Activated CD8-positive, alpha-beta T cell treated with anti-CD3 and anti-CD28 coated beads for 36 hours (primary cell): ENCODE data around the gene BICRAL. TPM values are rescaled to one million over a fixed set of nuclear protein-coding genes. Genes with fewer than 3 reads are reported as not detected.

ENCODE experiments used
- ATAC-seq: fragments of 200-7000 bp; cut with Tn5 transposase; one replicate; pipeline ENCODE4 v1.10.0; 2021; ENCODE audit warnings: mild to moderate bottlenecking, moderate library complexity
- CTCF ChIA-PET: fragments of 350-600 bp; sonication (Branson Sonifier 250); formaldehyde crosslinking; loops from one replicate; lab custom pipeline; 2021; ENCODE audit warnings: antibody characterized with exemption; lab: Charles Lee
- POLR2A ChIA-PET: fragments of 350-600 bp; sonication (Branson Sonifier 250); formaldehyde crosslinking; loops from one replicate; lab custom pipeline; 2021; ENCODE audit warnings: antibody characterized with exemption; lab: Charles Lee
- DNase-seq: peaks from one replicate; pipeline ENCODE4 v3.0.0-alpha.2; 2020
- H3K27ac Mint-ChIP-seq: one replicate; pipeline ENCODE4 v1.8.0; 2021; ENCODE audit warnings: mild to moderate bottlenecking, mixed read lengths
- H3K27me3 Mint-ChIP-seq: one replicate; pipeline ENCODE4 v1.8.0; 2021; ENCODE audit warnings: mixed read lengths
- H3K36me3 Mint-ChIP-seq: one replicate; pipeline ENCODE4 v1.8.0; 2021; ENCODE audit warnings: low read depth, mixed read lengths
- H3K4me1 Mint-ChIP-seq: one replicate; pipeline ENCODE4 v1.8.0; 2021; ENCODE audit warnings: low read depth, mixed read lengths
- H3K4me3 Mint-ChIP-seq: one replicate; pipeline ENCODE4 v1.8.0; 2021; ENCODE audit warnings: mild to moderate bottlenecking, moderate library complexity, mixed read lengths
- H3K9me3 Mint-ChIP-seq: one replicate; pipeline ENCODE4 v1.8.0; 2021; ENCODE audit warnings: mixed read lengths
- intact Hi-C: fragments of 100-400 bp; cut with micrococcal nuclease; formaldehyde crosslinking; loops from one replicate; pipeline ENCODE4 v1.10.0; 2022
- total RNA-seq, 2 experiments: library from RNA; stranded (reverse); gene quantifications; one replicate each; pipeline ENCODE4 v1.2.3, GENCODE V29; 2021
- TF ChIP-seq, protein P1 (sequence below): fragments of 200-600 bp; IDR thresholded peaks from one replicate; pipeline ENCODE4 v1.8.0; 2022; ENCODE audit warnings: antibody characterized with exemption, mild to moderate bottlenecking

BICRAL gene
- total RNA-seq, 2 experiments from 2014 or later, result 9.7 to 9.8 TPM

GRCh38 chr6:42778122-42778521 lies 3.7 kb upstream of the BICRAL start:
- intact Hi-C loops, result no loop called here
- ChIA-PET POLR2A (interaction anchor here (10.7 kb wide), 1 partner anchor 32 kb away, joined by 119 read pairs; the partner anchor contains the start of gene TBCC), CTCF (no interaction called here)
- Mint-ChIP-seq H3K27me3 (no peaks in the 10 kb centered on the region), H3K36me3 (peaks cover 3% of the 10 kb centered on the region), H3K27ac (peak overlapping the region; percentile 45), H3K4me3 (no peak overlapping the region), H3K9me3 (no peaks in the 10 kb centered on the region), H3K4me1 (peaks cover 57% of the 10 kb centered on the region)
- ATAC-seq (no peak), DNase-seq (no peak)
- TF ChIP-seq, protein P1, sequence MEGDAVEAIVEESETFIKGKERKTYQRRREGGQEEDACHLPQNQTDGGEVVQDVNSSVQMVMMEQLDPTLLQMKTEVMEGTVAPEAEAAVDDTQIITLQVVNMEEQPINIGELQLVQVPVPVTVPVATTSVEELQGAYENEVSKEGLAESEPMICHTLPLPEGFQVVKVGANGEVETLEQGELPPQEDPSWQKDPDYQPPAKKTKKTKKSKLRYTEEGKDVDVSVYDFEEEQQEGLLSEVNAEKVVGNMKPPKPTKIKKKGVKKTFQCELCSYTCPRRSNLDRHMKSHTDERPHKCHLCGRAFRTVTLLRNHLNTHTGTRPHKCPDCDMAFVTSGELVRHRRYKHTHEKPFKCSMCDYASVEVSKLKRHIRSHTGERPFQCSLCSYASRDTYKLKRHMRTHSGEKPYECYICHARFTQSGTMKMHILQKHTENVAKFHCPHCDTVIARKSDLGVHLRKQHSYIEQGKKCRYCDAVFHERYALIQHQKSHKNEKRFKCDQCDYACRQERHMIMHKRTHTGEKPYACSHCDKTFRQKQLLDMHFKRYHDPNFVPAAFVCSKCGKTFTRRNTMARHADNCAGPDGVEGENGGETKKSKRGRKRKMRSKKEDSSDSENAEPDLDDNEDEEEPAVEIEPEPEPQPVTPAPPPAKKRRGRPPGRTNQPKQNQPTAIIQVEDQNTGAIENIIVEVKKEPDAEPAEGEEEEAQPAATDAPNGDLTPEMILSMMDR, result no peak

GRCh38 chr6:42779521-42779920 lies 2.3 kb upstream of the BICRAL start:
- intact Hi-C loops, result no loop called here
- ChIA-PET CTCF (interaction anchor here (1.5 kb wide), 1 partner anchor 53 kb away, joined by 3 read pairs; no protein-coding TSS in a partner anchor), POLR2A (interaction anchor here (0.6 to 10.7 kb wide), 3 partner anchors 8 to 33 kb away, joined by 3 to 119 read pairs (median 5); partner anchors contain the start of gene TBCC)
- TF ChIP-seq, protein P1, result no peak
- H3K4me3 Mint-ChIP-seq, result no peak overlapping the region
- ATAC-seq (no peak), DNase-seq (no peak)
- no peak overlapping the region for H3K27ac Mint-ChIP-seq
- no peaks in the 10 kb centered on the region for H3K27me3 Mint-ChIP-seq
- peaks cover 12% of the 10 kb centered on the region for H3K36me3 Mint-ChIP-seq
- H3K9me3 Mint-ChIP-seq, result no peaks in the 10 kb centered on the region
- H3K4me1 Mint-ChIP-seq, result peaks cover 50% of the 10 kb centered on the region

DNA sequence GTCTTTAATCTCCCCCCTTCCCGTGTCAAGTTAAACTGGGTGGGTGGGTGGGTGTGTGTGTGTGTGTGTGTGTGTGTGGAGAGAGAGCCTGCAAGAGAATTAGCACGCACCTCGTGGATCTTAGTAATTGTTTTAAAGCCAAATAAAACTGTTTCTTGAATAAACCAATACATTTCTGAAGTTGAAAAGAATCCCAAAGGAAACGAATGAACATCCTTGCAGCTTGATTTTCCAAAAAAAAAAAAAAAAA lies 381 bp upstream of the BICRAL start:
- Mint-ChIP-seq H3K9me3 (no peaks in the 10 kb centered on the region), H3K27me3 (no peaks in the 10 kb centered on the region), H3K27ac (peak overlapping the region; percentile 100), H3K4me3 (peak overlapping the region; percentile 75), H3K36me3 (peaks cover 19% of the 10 kb centered on the region), H3K4me1 (peaks cover 48% of the 10 kb centered on the region)
- DNase-seq, result no peak
- TF ChIP-seq, protein P1, result no peak
- ChIA-PET CTCF (no interaction called here), POLR2A (interaction anchor here (0.6 to 10.7 kb wide), 9 partner anchors 10 to 218 kb away, joined by 3 to 166 read pairs (median 5); partner anchors contain the start of genes RPL7L1, TBCC and UBR2)
- ATAC-seq, result no peak
- intact Hi-C loops, result loop anchor here (5.0 kb wide), 1 partner anchor 34 kb away; the partner anchor contains the start of gene TBCC

GRCh38 chr6:42782689-42783176 lies 881 bp downstream of the BICRAL start:
- peak overlapping the region; percentile 75 for H3K4me3 Mint-ChIP-seq
- ATAC-seq (peak; percentile 60), DNase-seq (peak; percentile 73)
- ChIA-PET POLR2A (interaction anchor here (0.6 to 10.7 kb wide), 19 partner anchors 11 to 794 kb away, joined by 3 to 166 read pairs (median 4); partner anchors contain the start of genes CNPY3, RPL7L1 and TBCC), CTCF (no interaction called here)
- H3K36me3 Mint-ChIP-seq, result peaks cover 16% of the 10 kb centered on the region
- H3K4me1 Mint-ChIP-seq, result peaks cover 35% of the 10 kb centered on the region
- TF ChIP-seq, protein P1, result no peak
- H3K27ac Mint-ChIP-seq, result peak overlapping the region; percentile 100
- H3K27me3 Mint-ChIP-seq, result no peaks in the 10 kb centered on the region
- intact Hi-C loops, result loop anchor here (5.0 kb wide), 1 partner anchor 35 kb away; the partner anchor contains the start of gene TBCC
- no peaks in the 10 kb centered on the region for H3K9me3 Mint-ChIP-seq

DNA sequence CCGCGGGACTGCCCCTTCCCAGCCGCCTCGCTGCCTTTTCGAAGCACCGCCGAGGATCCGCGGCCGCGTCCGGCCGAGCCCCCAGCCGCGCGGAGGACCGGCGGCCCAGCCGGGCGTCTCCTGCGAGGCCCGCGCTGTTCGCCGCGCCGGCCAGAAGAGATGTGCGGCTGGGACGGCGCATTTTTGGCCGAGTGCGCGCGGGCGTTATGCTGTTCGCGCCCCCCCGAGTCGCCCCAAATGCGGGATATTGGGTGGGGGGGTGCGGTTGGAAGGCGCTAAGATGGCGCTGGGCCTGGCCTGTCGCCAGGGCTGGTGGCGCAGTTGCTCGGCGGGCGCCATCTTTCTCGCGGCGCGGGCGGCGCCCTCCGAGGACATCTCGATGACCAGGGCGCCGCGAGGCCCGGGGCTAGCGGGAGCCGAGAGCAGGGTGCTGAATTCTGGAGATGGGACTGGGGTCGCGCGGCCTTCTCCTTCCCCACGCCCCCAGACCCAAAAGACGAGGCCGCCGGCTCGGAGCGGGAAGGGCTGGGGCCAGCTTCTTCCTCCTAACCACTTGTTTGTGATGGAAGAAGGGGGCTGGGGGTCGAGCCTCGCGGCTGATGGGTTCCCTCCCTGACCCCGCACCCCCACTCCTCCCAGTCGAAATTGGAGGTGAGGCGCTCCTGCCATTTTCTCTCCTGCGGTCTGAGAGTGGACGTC lies 1.5 kb downstream of the BICRAL start:
- intact Hi-C loops, result loop anchor here (5.0 kb wide), 1 partner anchor 36 kb away; the partner anchor contains the start of gene TBCC
- Mint-ChIP-seq H3K36me3 (peaks cover 18% of the 10 kb centered on the region), H3K4me3 (no peak overlapping the region), H3K27ac (peak overlapping the region; percentile 99), H3K4me1 (peaks cover 33% of the 10 kb centered on the region), H3K27me3 (no peaks in the 10 kb centered on the region), H3K9me3 (no peaks in the 10 kb centered on the region)
- ChIA-PET POLR2A (interaction anchor here (0.5 to 10.7 kb wide), 22 partner anchors 10 to 735 kb away, joined by 3 to 166 read pairs (median 4); partner anchors contain the start of genes CNPY3, RPL7L1, TBCC and TRERF1), CTCF (no interaction called here)
- TF ChIP-seq, protein P1, result no peak
- DNase-seq (peak; percentile 75), ATAC-seq (peak; percentile 57)
